Fibroblast of the aortic adventitia (primary cell): ENCODE results near the gene SCYL2. TPM values are rescaled to one million over a fixed set of nuclear protein-coding genes. Genes with fewer than 3 reads are reported as not detected.

Source experiments
- DNase-seq: peaks from one replicate; pipeline ENCODE4 v3.0.0-alpha.2; 2010; ENCODE audit warnings: low read depth
- H3K4me3 ChIP-seq: 2 replicates; pipeline ENCODE4 v1.5.1; 2011; ENCODE audit warnings: low read depth, mild to moderate bottlenecking, control low read depth, low read length, moderate library complexity
- total RNA-seq: library from RNA; depleted of rRNA; stranded (reverse); fragments of >200 nt; gene quantifications from 2 replicates; pipeline ENCODE4 v1.2.3, GENCODE V29; 2012; ENCODE audit warnings: low replicate concordance
- TF ChIP-seq, protein P1 (sequence below): IDR thresholded peaks from 2 replicates; pipeline ENCODE4 v1.5.1; 2011; ENCODE audit warnings: mild to moderate bottlenecking, low read length, control low read depth, inconsistent platforms; ENCODE audit not compliant: insufficient read depth

The SCYL2 gene
- total RNA-seq, 1 donor, result 49.4 TPM

- TF ChIP-seq, protein P1, sequence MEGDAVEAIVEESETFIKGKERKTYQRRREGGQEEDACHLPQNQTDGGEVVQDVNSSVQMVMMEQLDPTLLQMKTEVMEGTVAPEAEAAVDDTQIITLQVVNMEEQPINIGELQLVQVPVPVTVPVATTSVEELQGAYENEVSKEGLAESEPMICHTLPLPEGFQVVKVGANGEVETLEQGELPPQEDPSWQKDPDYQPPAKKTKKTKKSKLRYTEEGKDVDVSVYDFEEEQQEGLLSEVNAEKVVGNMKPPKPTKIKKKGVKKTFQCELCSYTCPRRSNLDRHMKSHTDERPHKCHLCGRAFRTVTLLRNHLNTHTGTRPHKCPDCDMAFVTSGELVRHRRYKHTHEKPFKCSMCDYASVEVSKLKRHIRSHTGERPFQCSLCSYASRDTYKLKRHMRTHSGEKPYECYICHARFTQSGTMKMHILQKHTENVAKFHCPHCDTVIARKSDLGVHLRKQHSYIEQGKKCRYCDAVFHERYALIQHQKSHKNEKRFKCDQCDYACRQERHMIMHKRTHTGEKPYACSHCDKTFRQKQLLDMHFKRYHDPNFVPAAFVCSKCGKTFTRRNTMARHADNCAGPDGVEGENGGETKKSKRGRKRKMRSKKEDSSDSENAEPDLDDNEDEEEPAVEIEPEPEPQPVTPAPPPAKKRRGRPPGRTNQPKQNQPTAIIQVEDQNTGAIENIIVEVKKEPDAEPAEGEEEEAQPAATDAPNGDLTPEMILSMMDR, result no peak
- DNase-seq, result no peak
- no peak overlapping the region for H3K4me3 ChIP-seq
Measured at GRCh38 chr12:100359248-100359647, 92.3 kb downstream of the SCYL2 start.

- peak; percentile 4 for DNase-seq
- H3K4me3 ChIP-seq, result no peak overlapping the region
- TF ChIP-seq, protein P1, result no peak
Measured at GRCh38 chr12:100359822-100360221, 92.8 kb downstream of the SCYL2 start.

GRCh38 chr12:100360450-100360849 is 93.5 kb downstream of the SCYL2 start:
- H3K4me3 ChIP-seq, result no peak overlapping the region
- TF ChIP-seq, protein P1, result no peak
- no peak for DNase-seq

DNA sequence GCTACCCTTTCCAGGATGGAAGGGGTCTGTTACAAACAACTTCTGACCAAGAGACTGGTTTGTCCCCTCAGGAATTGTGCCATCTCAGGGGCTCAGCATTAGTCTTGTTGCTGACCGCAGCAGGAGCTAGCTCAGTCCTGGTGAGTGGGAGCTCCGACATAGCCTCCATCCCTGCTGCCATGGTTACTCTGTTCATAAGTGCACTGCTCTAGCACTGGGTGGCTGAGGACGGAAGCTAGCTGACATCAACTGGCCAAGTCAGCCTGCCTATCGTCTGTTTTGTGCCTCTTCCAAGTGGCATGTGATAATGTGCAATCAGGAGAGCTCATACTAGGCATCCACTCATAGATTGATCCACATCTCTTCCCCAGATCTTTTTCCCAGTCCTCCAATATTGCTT is 97.3 kb downstream of the SCYL2 start:
- DNase-seq, result no peak
- TF ChIP-seq, protein P1, result no peak

GRCh38 chr12:100365411-100365810 is 98.4 kb downstream of the SCYL2 start:
- H3K4me3 ChIP-seq, result no peak overlapping the region
- DNase-seq, result no peak
- TF ChIP-seq, protein P1, result no peak

More for the DNA sequence above, 97.3 kb downstream of the SCYL2 start:
- H3K4me3 ChIP-seq, result no peak overlapping the region

DNA sequence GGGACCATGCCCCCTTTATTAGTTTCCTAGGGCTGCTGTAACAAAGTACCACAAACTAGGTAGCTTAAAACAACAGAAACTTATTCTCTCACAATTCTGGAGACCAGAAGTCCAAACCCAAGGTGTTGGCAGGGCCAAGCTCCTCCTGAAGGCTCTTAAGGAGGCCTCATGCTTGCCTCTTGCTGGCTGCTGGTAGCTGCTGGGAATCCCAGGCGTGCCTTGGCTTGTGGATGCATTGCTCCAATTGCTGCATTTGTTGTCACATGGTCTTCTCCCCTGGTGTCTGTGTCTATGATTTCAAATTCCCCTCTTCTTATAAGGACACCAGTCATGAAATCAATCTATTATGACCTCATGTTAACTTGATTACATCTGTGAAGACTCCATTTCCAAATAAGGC is 101.1 kb downstream of the SCYL2 start:
- TF ChIP-seq, protein P1, result no peak
- H3K4me3 ChIP-seq, result no peak overlapping the region

GRCh38 chr12:100371146-100371545 is 104.2 kb downstream of the SCYL2 start:
- DNase-seq, result no peak
- TF ChIP-seq, protein P1, result no peak
- H3K4me3 ChIP-seq, result no peak overlapping the region

More for the DNA sequence above, 101.1 kb downstream of the SCYL2 start:
- DNase-seq, result no peak
